HepG2 (cell line): ENCODE data around the gene GNB1. TPM values are rescaled to one million over a fixed set of nuclear protein-coding genes. Genes with fewer than 3 reads are reported as not detected.

Experiments
- AKAP8 ChIP-seq: sonication (generic); formaldehyde crosslinking; IDR thresholded peaks from 2 replicates; pipeline ENCODE4 v1.5.1; 2020; ENCODE audit warnings: mild to moderate bottlenecking, missing genetic modification reagents
- ATF4 ChIP-seq, 2 experiments: fragments of 450-650 bp in 1 of 2; sonication (generic) in 1 of 2; formaldehyde crosslinking; IDR thresholded peaks; 2 replicates each; pipeline versions ENCODE4 v1.5.0 to v1.8.0; 2020 to 2022; ENCODE audit warnings: mild to moderate bottlenecking in 1 of 2, missing genetic modification reagents in 1 of 2
- HDAC2 ChIP-seq: sonication (generic); formaldehyde crosslinking; IDR thresholded peaks from 2 replicates; pipeline ENCODE4 v1.4.0; 2020; ENCODE audit warnings: missing genetic modification reagents
- HIVEP1 ChIP-seq: sonication (generic); formaldehyde crosslinking; IDR thresholded peaks from 2 replicates; pipeline ENCODE4 v1.4.0; 2020; ENCODE audit warnings: mild to moderate bottlenecking, missing genetic modification reagents
- PITX1 ChIP-seq: sonication (generic); formaldehyde crosslinking; IDR thresholded peaks from 2 replicates; pipeline ENCODE4 v1.5.1; 2020; ENCODE audit warnings: mild to moderate bottlenecking, missing genetic modification reagents
- PPARG ChIP-seq: conservative IDR thresholded peaks from 2 replicates; pipeline ENCODE4 v1.6.1; 2016; ENCODE audit warnings: missing biosample characterization, missing genetic modification reagents
- RBM22 ChIP-seq: fragments of 200-400 bp; formaldehyde crosslinking; optimal IDR thresholded peaks from 2 replicates; pipeline ENCODE3; 2017; ENCODE audit warnings: mild to moderate bottlenecking, low read length, moderate library complexity
- SALL1 ChIP-seq: sonication (generic); formaldehyde crosslinking; IDR thresholded peaks from 2 replicates; pipeline ENCODE4 v1.8.0; 2022; ENCODE audit warnings: mild to moderate bottlenecking, missing genetic modification reagents
- TAF1 ChIP-seq: sonication (generic); formaldehyde crosslinking; IDR thresholded peaks from 2 replicates; pipeline ENCODE4 v1.4.0; 2020; ENCODE audit warnings: missing genetic modification reagents
- TFDP2 ChIP-seq: sonication (generic); formaldehyde crosslinking; IDR thresholded peaks from 2 replicates; pipeline ENCODE4 v1.4.0; 2020; ENCODE audit warnings: missing genetic modification reagents
- ZFY ChIP-seq: sonication (generic); formaldehyde crosslinking; IDR thresholded peaks from 2 replicates; pipeline ENCODE4 v1.4.0; 2020; ENCODE audit warnings: missing genetic modification reagents
- ZHX2 ChIP-seq, 2 experiments: sonication (generic) in 1 of 2; formaldehyde crosslinking in 1 of 2; IDR thresholded peaks; 2 replicates each; pipeline versions ENCODE4 v1.6.1 to v1.9.0; 2014 to 2022; ENCODE audit warnings: antibody characterized with exemption in 1 of 2, borderline replicate concordance in 1 of 2, inconsistent platforms in 1 of 2, low read depth in 1 of 2, missing genetic modification reagents in 1 of 2
- ZKSCAN8 ChIP-seq: IDR thresholded peaks from 2 replicates; pipeline ENCODE4 v1.6.1; 2016; ENCODE audit warnings: borderline replicate concordance, missing genetic modification reagents, missing compliant biosample characterization
- ZNF33B ChIP-seq: sonication (generic); formaldehyde crosslinking; IDR thresholded peaks from 2 replicates; pipeline ENCODE4 v1.5.1; 2020; ENCODE audit warnings: mild to moderate bottlenecking, missing genetic modification reagents
- ZNF569 ChIP-seq: sonication (generic); formaldehyde crosslinking; IDR thresholded peaks from 2 replicates; pipeline ENCODE4 v1.5.0; 2020; ENCODE audit warnings: mild to moderate bottlenecking, missing genetic modification reagents, moderate library complexity, borderline replicate concordance
- polyA plus RNA-seq, 8 experiments: library from polyadenylated mRNA; depleted of rRNA in 3 of 8; stranded (reverse) in 7 of 8; unstranded in 1 of 8; fragments of >200 nt; fragmentation: Illumina TruSeq in 4 of 8; extraction: Trizol in 4 of 8; gene quantifications; 2 replicates each; pipeline versions ENCODE4 v1.2.1 to v1.2.3, GENCODE V29; 2011 to 2016; ENCODE audit warnings: low read depth in 4 of 8, missing spikeins in 1 of 8, mixed read lengths in 1 of 8; ENCODE audit not compliant: insufficient read depth in 1 of 8
- total RNA-seq, 5 experiments: library from RNA; depleted of rRNA; stranded (reverse); fragments of >200 nt; fragmentation: Illumina TruSeq; extraction: Trizol; gene quantifications; 2 replicates each; pipeline ENCODE4 v1.2.3, GENCODE V29; 2016; ENCODE audit warnings: low read depth in 1 of 5
- TF ChIP-seq, protein P1 (sequence below): sonication (generic); formaldehyde crosslinking; IDR thresholded peaks from 2 replicates; pipeline ENCODE4 v1.5.1; 2020; ENCODE audit warnings: missing genetic modification reagents, mild to moderate bottlenecking, borderline replicate concordance

GNB1 gene
- total and polyA plus RNA-seq, 2 of the 13 experiments (the other 11 are each of a cell fraction or from before 2014, with no cell fraction given): 66.2 to 327 TPM

- TF ChIP-seq PPARG (0 out of 2 replicates have a peak, but pooled peaks have one; percentile 22), HDAC2 (CRISPR knock-in tag) (peak; percentile 6; the same call in 1 of the 2 replicates), TFDP2 (CRISPR knock-in tag) (peak; percentile 19; the same call in 1 of the 2 replicates), ATF4 (CRISPR knock-in tag; IDR thresholded peaks at IDR 0.05) (peak in 1 of 2 experiments; percentile 65; a peak in 1 of 4 replicates), ZNF33B (CRISPR knock-in tag) (0 out of 2 replicates have a peak, but pooled peaks have one; percentile 32), SALL1 (CRISPR knock-in tag) (peak; percentile 57; the same call in 1 of the 2 replicates), ZNF569 (CRISPR knock-in tag) (0 out of 2 replicates have a peak, but pooled peaks have one; percentile 59), TAF1 (peak; percentile 43; the same call in 1 of the 2 replicates), RBM22 (peak; percentile 88), ZKSCAN8 (peak; percentile 37; the same call in 1 of the 2 replicates), ZFY (peak; percentile 38), AKAP8 (CRISPR knock-in tag) (peak; percentile 73; the same call in 1 of the 2 replicates), ZHX2 (IDR thresholded peaks at IDR 0.05; ENCODE audit: low read depth) (no peak; the same call in none of the 2 replicates), ZHX2 (CRISPR knock-in tag; IDR thresholded peaks at IDR 0.05; ENCODE audit: borderline replicate concordance) (peak; percentile 25; the same call in 1 of the 2 replicates), HIVEP1 (CRISPR knock-in tag) (0 out of 2 replicates have a peak, but pooled peaks have one; percentile 11), PITX1 (CRISPR knock-in tag) (0 out of 2 replicates have a peak, but pooled peaks have one; percentile 22)
- TF ChIP-seq, protein P1, sequence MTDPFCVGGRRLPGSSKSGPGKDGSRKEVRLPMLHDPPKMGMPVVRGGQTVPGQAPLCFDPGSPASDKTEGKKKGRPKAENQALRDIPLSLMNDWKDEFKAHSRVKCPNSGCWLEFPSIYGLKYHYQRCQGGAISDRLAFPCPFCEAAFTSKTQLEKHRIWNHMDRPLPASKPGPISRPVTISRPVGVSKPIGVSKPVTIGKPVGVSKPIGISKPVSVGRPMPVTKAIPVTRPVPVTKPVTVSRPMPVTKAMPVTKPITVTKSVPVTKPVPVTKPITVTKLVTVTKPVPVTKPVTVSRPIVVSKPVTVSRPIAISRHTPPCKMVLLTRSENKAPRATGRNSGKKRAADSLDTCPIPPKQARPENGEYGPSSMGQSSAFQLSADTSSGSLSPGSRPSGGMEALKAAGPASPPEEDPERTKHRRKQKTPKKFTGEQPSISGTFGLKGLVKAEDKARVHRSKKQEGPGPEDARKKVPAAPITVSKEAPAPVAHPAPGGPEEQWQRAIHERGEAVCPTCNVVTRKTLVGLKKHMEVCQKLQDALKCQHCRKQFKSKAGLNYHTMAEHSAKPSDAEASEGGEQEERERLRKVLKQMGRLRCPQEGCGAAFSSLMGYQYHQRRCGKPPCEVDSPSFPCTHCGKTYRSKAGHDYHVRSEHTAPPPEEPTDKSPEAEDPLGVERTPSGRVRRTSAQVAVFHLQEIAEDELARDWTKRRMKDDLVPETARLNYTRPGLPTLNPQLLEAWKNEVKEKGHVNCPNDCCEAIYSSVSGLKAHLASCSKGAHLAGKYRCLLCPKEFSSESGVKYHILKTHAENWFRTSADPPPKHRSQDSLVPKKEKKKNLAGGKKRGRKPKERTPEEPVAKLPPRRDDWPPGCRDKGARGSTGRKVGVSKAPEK (CRISPR knock-in tag): 0 out of 2 replicates have a peak, but pooled peaks have one; percentile 24
Observed at GRCh38 chr1:1782399-1783221, 108.3 kb downstream of the GNB1 start (continued).
